ENCODE measurements around the gene NMNAT2.

Gene NMNAT2

DNA sequence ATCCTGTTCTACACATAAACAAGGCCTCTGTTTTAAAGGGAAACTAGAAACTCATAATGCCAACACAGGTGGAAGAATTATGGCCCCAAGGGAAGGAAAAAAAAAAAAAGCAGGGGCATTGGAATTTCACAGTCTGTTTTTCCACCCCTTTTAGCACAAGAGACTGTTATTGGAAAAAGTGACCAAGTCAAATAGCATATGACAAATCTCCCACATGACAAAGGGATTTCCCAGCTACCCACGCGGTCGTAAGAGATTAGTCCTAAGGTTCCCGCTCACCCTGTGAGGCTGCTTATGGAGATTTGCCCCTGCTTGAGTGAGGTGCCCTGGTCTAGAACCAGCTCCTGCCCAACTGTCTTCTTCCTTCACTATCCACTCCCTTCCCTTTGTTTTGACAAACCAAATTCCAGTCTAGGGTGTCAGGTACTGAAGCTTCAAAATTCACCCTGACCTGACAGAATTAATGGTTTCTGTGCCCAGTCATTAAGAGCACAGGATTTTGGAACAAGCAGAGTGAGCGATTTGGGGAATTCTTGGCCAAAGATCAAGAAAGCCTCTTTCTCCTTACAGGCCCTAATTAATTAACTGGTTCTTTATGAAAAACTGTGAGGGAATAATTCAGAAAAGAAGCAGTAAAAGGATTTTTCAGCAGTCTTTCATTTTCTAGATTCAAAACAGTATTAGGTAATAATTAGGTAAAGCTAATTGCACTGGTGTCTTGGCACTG, 107.3 kb downstream of the NMNAT2 start:
- DNase-seq, result peak; percentile 34 to 43

DNA sequence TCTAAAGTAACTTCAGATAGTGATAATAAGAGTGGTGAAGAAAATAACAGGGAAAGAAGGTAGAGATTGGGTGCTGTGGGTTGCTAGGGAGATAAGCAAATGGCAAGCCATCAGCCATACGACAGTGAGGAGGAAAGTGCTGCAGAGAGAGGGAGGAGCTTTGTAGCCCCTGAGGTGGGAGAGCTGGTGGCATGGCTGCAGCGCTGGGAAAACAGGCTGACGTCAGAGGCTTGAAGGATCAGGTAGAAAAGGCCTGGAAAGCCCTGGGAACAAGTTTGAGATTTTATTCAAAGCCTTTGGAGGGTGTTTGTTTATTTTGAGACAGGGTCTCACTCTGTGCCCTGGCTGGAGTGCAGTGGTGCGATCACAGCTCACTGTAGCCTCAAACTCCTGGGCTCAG, 109.5 kb downstream of the NMNAT2 start:
- no peak for DNase-seq

DNA sequence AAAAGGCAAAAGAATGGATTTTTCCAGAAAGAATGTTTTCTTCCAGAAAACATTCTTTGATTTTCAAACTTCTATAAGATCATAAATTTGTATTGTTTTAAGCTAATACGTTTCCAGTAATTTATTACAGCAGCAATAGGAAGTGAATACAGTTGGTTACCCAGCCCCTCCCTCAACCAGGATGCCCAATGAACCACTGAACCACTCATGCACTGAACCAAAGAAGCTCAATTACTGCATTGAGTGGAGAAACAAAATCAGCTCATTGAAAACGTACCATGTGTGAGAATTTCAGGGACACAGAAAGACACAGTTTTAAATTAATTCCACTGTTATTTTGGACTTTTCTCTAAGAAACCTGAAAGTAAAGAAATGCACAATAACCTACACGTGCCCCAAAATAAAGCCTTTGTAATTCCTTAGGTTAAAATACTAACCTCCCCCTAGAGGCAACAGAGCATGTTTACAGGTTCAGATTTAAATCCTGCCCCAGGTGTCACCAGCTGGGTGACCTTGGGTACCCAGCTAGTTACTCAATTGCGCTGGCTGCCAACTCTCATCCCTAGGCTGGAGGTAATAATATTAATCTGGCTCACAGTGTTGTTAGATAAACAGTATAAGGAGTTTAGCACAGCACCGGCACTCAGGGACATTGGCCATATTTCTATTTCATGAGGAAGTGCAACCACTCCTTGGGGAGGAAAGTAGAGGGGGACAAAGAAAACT, 111.7 kb downstream of the NMNAT2 start:
- no peak for DNase-seq

DNA sequence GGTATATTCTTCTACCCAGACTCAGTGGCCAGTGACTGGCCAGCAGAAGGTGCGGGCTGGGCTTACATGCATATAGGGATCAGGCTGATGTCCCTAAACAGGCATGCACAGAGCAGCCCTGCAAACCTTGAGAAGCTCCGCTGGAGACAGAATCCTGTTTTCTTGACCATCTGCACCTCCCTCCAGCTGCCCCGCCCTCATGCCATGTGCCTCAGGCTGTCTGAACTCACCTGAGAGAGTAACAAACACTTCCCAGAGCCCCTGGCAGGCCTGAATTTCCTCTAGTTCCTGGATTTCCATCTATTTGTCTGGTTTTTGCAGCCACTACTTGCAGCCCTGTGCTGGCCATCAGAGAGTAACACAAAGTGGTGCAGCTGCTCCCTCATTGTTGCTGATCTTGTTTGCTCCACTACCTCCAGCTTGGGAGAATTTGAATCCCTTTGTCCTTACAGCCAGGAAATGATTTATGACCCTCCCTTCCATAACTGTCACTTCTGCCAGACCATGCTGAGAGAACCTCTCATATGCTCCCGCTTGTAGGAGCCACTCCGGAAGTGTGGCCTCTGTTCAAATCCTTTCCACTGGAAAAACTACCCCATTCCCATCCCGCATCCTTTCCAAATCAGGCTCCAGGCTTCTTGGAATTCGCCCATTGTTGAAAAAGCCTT, 113.6 kb downstream of the NMNAT2 start:
- DNase-seq, result no peak

DNA sequence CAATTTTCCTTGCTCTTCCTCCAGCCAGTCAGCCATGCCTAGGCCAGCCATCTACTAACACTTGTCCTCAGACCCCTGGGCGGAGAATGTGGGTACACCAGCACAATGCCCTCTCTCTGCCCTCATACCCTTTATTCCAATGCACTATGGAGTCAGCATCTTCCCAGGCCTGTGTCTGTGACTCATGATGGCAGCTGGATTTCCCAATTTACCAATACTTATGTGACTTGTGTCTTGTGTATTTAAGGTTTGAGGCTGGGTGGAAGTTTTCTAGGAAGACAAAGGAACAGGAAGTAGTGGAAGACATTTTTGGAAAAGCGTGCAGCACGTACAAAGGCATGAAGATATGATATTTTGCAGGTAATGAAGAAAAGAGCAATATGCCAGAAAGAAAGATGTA, 114.3 kb downstream of the NMNAT2 start:
- DNase-seq, result no peak

DNA sequence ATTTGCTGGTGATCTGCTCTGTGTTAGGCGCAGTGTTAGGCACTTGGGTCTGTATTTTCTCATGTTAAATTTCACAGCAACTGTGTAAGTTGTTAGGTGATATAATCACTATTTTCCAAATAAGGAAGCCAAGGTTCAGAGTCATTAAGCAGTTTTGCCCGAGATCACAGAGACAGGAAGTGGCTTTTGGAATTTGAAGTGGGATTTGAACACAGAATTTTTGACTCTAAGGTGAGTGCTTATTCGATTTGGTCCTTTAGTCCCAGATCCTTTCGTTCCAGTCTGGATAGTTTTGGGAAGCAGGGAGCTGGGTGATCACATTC, 114.9 kb downstream of the NMNAT2 start:
- DNase-seq, result no peak

DNA sequence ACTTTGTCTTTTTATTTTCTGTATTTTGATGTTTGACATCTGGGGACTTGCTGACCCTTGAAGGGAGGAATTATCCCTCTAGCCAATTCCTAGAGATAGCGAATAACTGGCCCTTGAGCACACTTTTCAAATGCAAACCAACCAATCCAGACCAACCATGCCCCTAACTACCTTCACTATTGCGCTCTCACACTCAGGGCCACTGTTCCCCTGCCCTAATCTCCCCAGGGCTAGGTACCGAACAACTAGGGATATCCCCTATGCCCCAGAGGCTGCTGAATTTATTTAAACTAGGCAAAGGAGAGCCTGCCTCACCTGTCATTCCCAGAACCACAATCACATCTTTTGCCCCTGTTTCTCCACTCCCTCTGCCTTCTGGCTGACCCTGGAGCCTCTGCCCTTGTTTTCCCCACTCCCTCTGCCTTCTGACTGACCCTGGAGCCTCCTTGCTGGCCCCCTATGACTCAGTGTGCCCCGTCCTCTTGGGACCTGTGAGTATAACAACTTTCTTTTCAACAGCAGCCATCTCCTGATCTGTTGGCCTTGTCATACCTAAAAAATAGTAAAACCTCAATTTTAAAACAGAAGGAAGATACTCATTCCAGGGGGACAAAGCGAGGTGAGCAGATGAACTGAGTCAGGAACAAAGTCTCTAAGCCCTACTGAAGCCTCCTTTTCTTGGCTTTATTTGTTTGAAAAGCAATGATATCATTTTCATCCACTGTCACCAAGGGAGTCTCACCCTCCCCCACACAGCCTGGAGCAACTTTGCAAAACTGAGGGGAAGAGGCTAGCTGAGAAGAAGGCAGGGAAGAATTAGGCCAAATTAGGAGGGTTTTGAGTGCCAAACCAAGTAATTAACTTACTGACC, 115.5 kb downstream of the NMNAT2 start:
- DNase-seq, result no peak

DNA sequence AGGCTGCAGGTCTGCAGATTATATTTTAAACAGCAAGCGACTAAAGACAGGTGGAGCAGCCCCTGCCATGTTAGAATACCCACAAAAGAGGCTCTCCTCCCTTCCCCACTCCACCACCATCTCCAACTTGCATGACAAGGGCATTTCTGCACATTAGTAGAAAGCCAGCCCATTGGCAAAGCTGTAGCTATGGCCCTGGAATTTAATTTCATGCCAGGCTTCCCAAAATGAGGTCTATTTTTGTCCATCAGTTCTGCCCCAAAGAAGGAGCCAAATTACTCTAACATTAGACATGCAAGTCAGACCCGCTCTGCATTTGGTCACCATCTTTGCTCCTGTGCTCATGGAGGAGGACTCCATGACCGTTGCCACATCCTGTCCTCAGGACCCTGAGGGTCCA, 116.9 kb downstream of the NMNAT2 start:
- no peak for DNase-seq

DNA sequence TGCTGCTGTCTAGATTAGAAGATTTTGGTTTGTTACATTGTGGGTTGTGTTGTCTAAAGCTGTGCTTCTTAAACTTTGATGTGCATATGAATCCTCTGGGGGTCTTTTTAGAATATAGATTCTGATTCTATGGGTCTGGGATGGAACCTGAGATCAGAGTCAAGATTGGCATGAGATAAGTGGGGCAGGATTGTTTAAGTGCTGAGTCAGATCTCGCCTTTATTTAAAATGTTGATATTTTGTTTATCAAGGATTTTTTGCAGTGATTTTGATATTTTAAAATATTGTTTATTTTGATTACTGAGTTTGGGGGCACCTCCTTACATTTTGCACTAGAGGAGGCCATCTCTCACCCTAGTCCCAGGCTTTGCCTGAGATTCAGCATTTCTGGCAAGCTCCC, 117.4 kb downstream of the NMNAT2 start:
- no peak for DNase-seq

DNA sequence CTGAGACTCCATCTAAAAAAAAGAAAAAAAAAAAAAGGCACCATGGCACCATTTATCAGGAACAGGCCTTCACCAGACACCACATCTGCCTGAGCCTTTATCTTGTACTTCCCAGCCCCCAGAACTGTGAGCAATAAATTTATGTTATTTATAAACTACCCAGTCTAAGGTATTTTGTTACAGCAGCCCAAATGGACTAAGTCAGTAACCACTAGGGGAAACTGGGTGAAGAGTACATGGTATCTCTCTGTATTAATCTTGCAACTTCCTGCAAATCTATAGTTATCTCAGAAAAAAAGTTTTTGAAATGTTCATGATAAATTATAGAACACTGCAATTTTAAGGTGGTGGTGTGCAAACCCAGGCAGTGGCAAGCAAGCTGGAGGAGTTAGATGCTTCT, 117.8 kb downstream of the NMNAT2 start:
- DNase-seq, result no peak

DNA sequence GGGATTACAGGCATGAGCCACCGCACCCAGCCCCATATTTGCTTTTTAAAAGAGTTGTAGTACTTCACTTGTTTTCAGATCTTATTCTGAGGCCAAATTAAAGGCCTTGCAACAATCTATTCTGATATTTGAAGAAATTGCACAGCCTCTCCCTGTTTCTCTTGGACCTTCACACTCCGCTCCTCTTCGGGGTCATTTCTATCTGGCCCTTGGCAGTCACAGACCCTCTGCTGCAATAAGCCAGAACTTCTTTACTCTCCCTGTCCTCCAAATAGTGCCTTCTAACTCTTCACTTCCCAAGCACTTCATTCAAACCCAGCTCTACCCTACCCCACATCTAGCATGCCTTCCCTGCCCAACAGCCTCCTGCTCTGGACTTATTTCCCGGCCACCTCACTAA, 121.4 kb downstream of the NMNAT2 start:
- no peak for DNase-seq

DNA sequence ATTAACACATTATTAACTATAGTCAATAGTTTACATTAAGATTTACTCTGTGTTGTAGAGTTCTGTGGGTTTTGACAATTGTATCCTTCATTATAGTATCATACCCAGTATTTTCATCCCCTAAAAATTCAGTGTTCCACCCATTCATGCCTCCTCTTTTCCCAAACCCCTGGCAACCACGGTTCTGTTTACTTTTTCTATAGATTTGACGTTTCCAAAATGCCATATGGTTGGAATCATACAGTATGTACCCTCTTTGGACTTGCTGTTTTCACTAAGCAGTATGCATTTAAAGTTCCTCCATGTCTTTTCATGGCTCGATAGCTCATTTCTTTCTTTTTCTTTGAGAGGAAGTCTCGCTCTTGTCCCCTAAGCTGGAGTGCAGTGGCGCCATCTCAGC, 122.7 kb downstream of the NMNAT2 start:
- DNase-seq, result no peak

DNA sequence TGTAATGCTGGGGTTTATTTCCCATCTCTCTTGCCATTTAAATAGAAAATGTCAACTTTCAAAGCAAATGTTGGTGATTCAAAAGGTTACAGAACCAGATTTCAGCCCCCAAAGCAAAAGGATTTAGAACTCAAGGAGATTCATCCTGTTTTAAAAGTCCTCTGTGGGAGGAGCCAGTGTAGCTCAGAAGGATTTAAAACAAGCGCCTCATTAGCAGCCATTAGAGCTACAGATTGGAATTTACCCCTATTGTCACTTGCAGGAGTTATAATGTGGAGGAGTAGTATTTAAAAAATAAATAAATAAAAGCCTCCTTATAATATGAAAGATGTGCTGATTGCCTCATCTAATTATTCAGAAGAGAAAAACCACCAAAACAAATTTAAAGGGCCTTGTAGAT, 124.3 kb downstream of the NMNAT2 start:
- no peak for DNase-seq

DNA sequence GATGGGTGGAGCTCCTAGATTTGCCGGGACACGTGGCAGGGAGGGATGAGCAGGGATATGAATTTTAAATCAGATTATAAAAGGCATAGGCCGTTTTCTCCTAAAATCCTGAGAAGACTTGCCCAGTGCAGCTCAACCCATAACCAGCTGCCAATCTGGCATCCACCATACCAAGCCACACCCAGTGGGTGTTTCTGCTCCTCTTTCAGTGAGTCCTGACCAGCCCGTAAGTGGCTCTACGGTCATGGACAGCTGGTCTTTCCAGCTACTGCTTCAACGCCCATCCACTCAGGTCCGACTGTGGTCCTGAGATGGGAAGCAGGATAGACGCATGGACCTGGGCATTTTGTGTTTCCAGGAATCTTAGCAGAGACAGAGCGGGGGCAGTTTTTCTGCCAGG, 124.9 kb downstream of the NMNAT2 start:
- DNase-seq, result no peak

DNA sequence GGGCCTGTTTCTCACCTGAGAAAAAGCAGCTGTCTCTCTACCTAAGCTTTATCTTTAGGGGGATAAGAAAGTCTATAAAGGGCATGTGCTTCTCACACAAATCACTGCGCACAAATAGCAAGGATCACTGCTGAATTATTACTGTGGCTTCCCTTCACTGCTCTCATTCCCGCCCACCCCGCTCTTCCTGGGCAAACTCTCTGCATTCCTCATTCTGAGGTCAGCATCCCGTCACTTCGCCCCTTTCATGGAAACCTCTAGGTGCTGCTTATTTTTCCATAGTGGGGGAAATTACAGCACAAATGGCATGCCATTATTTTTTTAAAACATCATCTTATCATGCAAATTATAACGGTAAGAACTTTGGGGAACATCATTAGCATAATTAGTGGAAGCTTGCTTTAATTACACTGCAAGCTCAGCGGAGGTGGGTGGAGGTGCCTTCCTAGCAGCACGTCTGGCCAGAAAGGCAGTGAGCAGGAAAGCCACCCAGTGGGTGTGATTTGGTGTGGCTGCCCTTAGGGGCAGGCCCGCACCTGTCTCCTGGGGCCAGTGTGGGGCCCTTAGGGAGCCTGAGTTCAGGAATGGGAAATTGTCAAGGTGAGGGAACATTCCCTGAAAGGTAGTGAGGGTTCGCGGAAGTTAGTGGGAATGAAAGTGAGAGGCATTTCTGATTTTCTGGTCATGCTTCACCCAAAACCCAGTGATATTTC, 126.2 kb downstream of the NMNAT2 start:
- DNase-seq, result no peak

DNA sequence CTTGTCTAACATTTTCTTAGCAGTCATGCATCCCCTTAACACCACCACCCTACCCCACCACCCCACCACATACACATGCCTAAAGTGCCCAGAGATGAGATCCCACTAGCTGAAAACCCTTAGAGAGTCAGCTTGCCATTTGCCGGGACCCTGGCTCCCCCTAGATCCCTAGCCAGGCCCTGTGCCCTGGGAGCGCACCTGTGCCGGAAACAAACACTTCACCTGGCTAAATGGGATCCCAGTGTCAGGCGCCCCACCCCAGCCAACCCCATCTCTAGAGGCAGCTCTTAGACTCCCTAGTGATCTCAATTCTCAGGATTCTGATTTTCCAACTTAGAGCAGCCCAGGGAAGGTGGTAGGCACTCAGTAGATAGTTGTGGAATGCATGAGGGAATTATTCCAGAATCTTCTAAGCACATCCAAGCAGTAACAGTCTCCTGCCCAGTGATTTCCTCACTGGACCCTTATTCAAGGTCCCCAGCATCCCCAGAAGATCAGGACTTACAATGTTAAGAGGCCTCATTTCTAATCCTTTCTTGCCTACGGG, 126.9 kb downstream of the NMNAT2 start:
- no peak for DNase-seq

DNA sequence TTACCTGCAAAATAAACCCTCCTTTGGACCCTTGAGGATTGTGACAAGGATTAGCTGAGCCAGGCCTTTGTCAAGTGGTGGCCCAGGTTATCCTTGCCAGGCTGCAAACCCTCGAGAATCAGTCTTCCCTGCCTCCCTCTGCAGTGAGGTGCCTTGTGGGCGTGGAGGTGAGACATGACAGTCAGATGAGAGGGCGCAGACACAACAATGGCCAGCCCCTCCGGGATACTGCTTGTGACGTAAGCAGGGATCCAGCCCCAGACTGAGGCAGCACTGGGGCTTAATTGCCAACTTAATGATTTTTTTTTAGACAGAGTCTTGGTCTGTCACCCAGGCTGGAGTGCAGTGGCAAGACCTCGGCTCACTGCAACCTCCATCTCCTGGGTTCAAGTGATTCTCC, 127.6 kb downstream of the NMNAT2 start:
- no peak for DNase-seq

DNA sequence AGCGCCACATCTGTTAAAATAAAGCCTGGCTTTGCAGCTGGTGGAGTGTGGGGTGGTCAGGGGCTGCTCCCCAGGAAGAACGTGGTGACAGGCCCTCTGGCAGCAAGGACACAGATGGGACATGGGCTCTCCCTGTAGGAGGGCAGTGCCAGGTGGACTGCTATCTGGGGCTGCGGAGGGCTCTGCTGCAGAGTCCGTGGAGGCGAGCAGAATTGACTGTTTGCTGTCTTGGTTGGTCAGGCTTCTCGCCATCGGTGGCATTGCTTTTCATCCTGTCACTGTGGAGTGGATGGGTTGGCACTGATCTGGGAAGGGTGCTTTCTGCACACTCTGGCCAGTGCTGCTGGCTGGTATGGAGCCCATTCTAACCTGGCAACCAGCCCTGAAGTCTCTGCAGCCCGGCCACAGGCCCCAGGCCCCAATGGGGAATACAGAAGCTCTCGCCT, 129.1 kb downstream of the NMNAT2 start:
- no peak for DNase-seq

DNA sequence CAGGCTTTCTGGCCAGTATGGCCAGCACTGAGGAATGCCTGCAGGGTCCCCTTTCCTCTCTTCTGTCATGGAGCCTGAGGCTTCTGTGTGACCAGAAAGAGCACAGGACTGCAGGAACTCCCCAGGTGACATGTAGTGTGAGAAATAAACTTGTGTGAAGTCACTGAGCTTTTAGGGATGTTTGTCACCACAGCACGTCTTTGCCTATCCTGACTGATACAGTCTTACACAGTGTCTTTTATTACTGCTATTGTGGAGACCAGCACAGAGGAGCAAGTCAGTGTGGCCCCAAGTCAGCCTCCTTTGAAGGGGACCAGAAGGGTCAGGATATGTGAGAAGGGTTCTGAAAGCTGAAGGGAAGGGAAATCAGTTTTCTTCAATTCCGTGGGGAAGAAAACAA, 129.6 kb downstream of the NMNAT2 start:
- DNase-seq, result no peak

DNA sequence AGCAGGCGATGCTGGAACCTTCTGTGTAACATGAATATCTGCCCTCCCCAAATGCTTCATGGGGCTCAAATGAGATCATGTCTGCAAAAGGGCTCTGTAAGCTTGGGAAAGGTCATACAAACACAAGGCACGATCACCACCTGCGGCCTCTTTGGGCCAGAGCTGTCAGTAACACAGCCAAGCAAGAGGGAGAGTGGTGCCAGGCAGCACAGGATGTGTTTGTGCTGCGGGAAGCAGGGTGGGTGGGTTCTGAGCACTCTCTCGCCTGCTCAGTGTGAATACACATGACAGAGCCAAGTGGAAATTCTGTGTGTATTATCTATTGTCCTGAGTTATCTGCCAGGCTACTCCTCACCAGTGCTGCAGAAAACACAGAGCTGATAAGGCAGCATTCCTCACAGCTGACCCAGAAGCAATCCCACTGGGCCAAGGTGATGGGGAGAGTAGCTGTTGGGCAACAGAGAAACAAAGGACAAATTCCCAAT, 130.9 kb downstream of the NMNAT2 start:
- no peak for DNase-seq

DNA sequence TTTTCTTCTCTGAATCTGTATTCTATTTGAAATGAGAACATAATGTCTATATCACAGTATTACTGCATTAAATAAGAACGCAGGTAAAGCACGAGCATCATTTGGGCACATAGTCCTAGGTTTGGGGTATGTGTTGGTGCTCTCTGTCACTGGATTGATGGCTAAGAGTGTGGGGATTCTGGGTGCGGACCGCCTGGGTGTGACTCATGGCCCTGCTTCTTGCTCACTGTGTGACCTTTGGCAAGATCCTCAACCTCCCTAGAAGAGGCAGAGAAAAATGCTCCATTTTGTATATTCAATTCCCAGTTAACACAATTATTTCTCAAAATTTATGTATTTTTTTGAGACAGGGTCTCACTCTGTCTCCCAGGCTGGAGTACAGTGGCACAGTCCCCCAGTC, 132.4 kb downstream of the NMNAT2 start:
- no peak for DNase-seq

DNA sequence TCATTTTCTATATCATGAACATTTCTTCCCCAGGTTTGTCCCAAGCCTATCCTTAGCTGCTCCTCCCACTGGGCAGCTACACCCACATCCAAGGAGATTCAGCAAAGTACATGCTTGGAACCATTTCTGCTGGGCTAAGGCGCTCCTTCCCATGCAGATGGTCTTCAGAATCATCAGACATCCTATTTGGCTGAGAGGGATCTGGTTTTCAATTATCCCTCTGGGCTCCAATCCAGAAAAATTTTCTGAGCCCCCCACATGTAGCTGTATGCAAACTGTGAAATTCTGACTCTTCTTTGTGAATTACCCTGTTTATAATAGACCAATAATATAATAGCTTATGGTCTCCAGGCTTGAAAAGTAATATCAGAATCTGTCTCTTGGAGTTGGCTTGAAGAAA, 132.9 kb downstream of the NMNAT2 start:
- DNase-seq, result no peak

Measured in stimulated activated CD4-positive, alpha-beta T cell treated with anti-CD3 and anti-CD28 coated beads, Interleukin-2, amount 100 ng/mL, for 24 hours (primary cell).